Stomach (tissue), 4 donors: ENCODE data around the gene EIF4A3.

Experiments
- CTCF ChIP-seq, 7 experiments: fragments of 450-650 bp in 4 of 7; fragments of 200-600 bp in 3 of 7; sonication (generic) in 3 of 7; IDR thresholded peaks; one replicate each; pipeline ENCODE4 v1.5.1; 2016 to 2019; ENCODE audit warnings: antibody characterized with exemption in 7 of 7, control low read depth in 2 of 7, mild to moderate bottlenecking in 1 of 7
- EP300 ChIP-seq: sonication (generic); formaldehyde crosslinking; IDR thresholded peaks from one replicate; pipeline ENCODE4 v1.6.1; 2017; ENCODE audit warnings: antibody characterized with exemption
- POLR2A ChIP-seq, 4 donors: fragments of 450-650 bp; IDR thresholded peaks; one replicate each; pipeline ENCODE4 v1.6.1; 2016; ENCODE audit warnings: antibody characterized with exemption in 4 of 4, control low read depth in 2 of 4, mild to moderate bottlenecking in 1 of 4, moderate library complexity in 1 of 4
- POLR2AphosphoS5 ChIP-seq, 3 donors: sonication (generic); formaldehyde crosslinking; IDR thresholded peaks; one replicate each; pipeline ENCODE4 v1.6.1; 2016; ENCODE audit warnings: antibody characterized with exemption in 3 of 3

- TF ChIP-seq CTCF (IDR thresholded peaks at IDR 0.05) (no peak), POLR2AphosphoS5 (IDR thresholded peaks at IDR 0.05) (no peak), POLR2A (IDR thresholded peaks at IDR 0.05) (no peak), EP300 (no peak)
These were observed 43.4 kb downstream of the EIF4A3 start for GRCh38 chr17:80103449-80104085.
